ENCODE results near the gene NLK. TPM values are rescaled to one million over a fixed set of nuclear protein-coding genes. Genes with fewer than 3 reads are reported as not detected.

NLK gene
- total RNA-seq, 1 donor, result 10.5 TPM

- H3K4me2 ChIP-seq (ENCODE audit: insufficient read depth, low read length), result no peak overlapping the region
- peaks cover 27% of the 10 kb centered on the region for H3K79me2 ChIP-seq (ENCODE audit: insufficient read depth, low read length)
- no peaks in the 10 kb centered on the region for H3K4me1 ChIP-seq (ENCODE audit: insufficient read depth, low read length)
- TF ChIP-seq CTCF (IDR thresholded peaks at IDR 0.05; ENCODE audit: extremely low read depth, low read depth, low read length), result no peak
- H3K4me3 ChIP-seq (ENCODE audit: insufficient read depth, low read length), result no peak overlapping the region
- H3K27me3 ChIP-seq (ENCODE audit: insufficient read depth, low read length), result no peaks in the 10 kb centered on the region
- no peaks in the 10 kb centered on the region for H3K9me3 ChIP-seq (ENCODE audit: low read depth, low read length)
- H3K36me3 ChIP-seq (ENCODE audit: insufficient read depth, low read length), result peaks cover 6% of the 10 kb centered on the region
- H3K27ac ChIP-seq (ENCODE audit: low read depth, low read length), result no peak overlapping the region
- H4K20me1 ChIP-seq (ENCODE audit: insufficient read depth, low read length), result no peaks in the 10 kb centered on the region
- H2AFZ ChIP-seq (ENCODE audit: low read length), result no peak overlapping the region
- DNase-seq (ENCODE audit: insufficient read length, low spot score, missing footprints), result no peak
Observed at GRCh38 chr17:28120766-28121165, 78.3 kb downstream of the NLK start.

GRCh38 chr17:28124962-28125361 is 82.5 kb downstream of the NLK start:
- H3K4me1 ChIP-seq (ENCODE audit: insufficient read depth, low read length), result no peaks in the 10 kb centered on the region
- TF ChIP-seq CTCF (IDR thresholded peaks at IDR 0.05; ENCODE audit: extremely low read depth, low read depth, low read length), result no peak
- H3K36me3 ChIP-seq (ENCODE audit: insufficient read depth, low read length), result peaks cover 6% of the 10 kb centered on the region
- H2AFZ ChIP-seq (ENCODE audit: low read length), result no peak overlapping the region
- no peaks in the 10 kb centered on the region for H3K27me3 ChIP-seq (ENCODE audit: insufficient read depth, low read length)
- no peak overlapping the region for H3K4me3 ChIP-seq (ENCODE audit: insufficient read depth, low read length)
- H3K4me2 ChIP-seq (ENCODE audit: insufficient read depth, low read length), result no peak overlapping the region
- H4K20me1 ChIP-seq (ENCODE audit: insufficient read depth, low read length), result no peaks in the 10 kb centered on the region
- H3K9me3 ChIP-seq (ENCODE audit: low read depth, low read length), result no peaks in the 10 kb centered on the region
- H3K27ac ChIP-seq (ENCODE audit: low read depth, low read length), result no peak overlapping the region
- no peak for DNase-seq (ENCODE audit: insufficient read length, low spot score, missing footprints)
- H3K79me2 ChIP-seq (ENCODE audit: insufficient read depth, low read length), result peaks cover 4% of the 10 kb centered on the region

- Histone ChIP-seq H3K4me1 (ENCODE audit: insufficient read depth, low read length) (no peaks in the 10 kb centered on the region), H3K27ac (ENCODE audit: low read depth, low read length) (no peak overlapping the region), H2AFZ (ENCODE audit: low read length) (no peak overlapping the region), H4K20me1 (ENCODE audit: insufficient read depth, low read length) (no peaks in the 10 kb centered on the region), H3K9me3 (ENCODE audit: low read depth, low read length) (no peaks in the 10 kb centered on the region), H3K4me3 (ENCODE audit: insufficient read depth, low read length) (no peak overlapping the region), H3K4me2 (ENCODE audit: insufficient read depth, low read length) (no peak overlapping the region), H3K79me2 (ENCODE audit: insufficient read depth, low read length) (no peaks in the 10 kb centered on the region), H3K36me3 (ENCODE audit: insufficient read depth, low read length) (peaks cover 6% of the 10 kb centered on the region), H3K27me3 (ENCODE audit: insufficient read depth, low read length) (no peaks in the 10 kb centered on the region)
- no peak for DNase-seq (ENCODE audit: insufficient read length, low spot score, missing footprints)
- no peak for TF ChIP-seq CTCF (IDR thresholded peaks at IDR 0.05; ENCODE audit: extremely low read depth, low read depth, low read length)
Observed at GRCh38 chr17:28125526-28126378, 83.3 kb downstream of the NLK start.

DNA sequence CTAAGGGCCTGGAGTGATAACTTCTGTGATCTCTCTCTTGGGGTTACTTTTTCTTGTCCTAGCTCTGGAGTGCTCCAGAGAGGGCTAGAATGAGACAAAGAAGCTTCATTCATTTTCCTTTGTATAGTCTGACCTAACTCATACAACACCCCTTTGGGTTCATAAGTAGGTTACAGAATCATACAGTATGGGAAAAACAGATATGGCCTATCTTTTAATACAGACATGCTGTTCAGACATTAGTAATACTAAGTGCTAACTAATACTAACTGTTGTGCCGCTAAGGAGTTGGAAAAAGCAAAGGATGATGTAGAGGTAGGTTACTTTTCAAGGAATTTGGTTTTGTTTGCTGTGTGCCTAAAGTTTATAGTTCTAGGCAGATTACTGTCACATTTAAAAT is 84.7 kb downstream of the NLK start:
- peaks cover 6% of the 10 kb centered on the region for H3K36me3 ChIP-seq (ENCODE audit: insufficient read depth, low read length)
- H3K9me3 ChIP-seq (ENCODE audit: low read depth, low read length), result no peaks in the 10 kb centered on the region
- DNase-seq (ENCODE audit: insufficient read length, low spot score, missing footprints), result no peak
- H3K79me2 ChIP-seq (ENCODE audit: insufficient read depth, low read length), result no peaks in the 10 kb centered on the region
- no peak overlapping the region for H3K4me3 ChIP-seq (ENCODE audit: insufficient read depth, low read length)
- H3K27ac ChIP-seq (ENCODE audit: low read depth, low read length), result no peak overlapping the region
- H4K20me1 ChIP-seq (ENCODE audit: insufficient read depth, low read length), result no peaks in the 10 kb centered on the region
- H3K4me2 ChIP-seq (ENCODE audit: insufficient read depth, low read length), result no peak overlapping the region
- no peak overlapping the region for H2AFZ ChIP-seq (ENCODE audit: low read length)
- peaks cover 4% of the 10 kb centered on the region for H3K4me1 ChIP-seq (ENCODE audit: insufficient read depth, low read length)
- no peak for TF ChIP-seq CTCF (IDR thresholded peaks at IDR 0.05; ENCODE audit: extremely low read depth, low read depth, low read length)
- no peaks in the 10 kb centered on the region for H3K27me3 ChIP-seq (ENCODE audit: insufficient read depth, low read length)

Data from osteoblast (primary cell).